ENCODE data around the gene STK33. TPM values are rescaled to one million over a fixed set of nuclear protein-coding genes. Genes with fewer than 3 reads are reported as not detected.

STK33 gene
- total RNA-seq, 2 donors from 2014 or later: 2.9 to 14.6 TPM

GRCh38 chr11:8346157-8346755, 247.8 kb downstream of the STK33 start:
- no peak for TF ChIP-seq POLR2AphosphoS5 (IDR thresholded peaks at IDR 0.05)
- TF ChIP-seq, protein P1, sequence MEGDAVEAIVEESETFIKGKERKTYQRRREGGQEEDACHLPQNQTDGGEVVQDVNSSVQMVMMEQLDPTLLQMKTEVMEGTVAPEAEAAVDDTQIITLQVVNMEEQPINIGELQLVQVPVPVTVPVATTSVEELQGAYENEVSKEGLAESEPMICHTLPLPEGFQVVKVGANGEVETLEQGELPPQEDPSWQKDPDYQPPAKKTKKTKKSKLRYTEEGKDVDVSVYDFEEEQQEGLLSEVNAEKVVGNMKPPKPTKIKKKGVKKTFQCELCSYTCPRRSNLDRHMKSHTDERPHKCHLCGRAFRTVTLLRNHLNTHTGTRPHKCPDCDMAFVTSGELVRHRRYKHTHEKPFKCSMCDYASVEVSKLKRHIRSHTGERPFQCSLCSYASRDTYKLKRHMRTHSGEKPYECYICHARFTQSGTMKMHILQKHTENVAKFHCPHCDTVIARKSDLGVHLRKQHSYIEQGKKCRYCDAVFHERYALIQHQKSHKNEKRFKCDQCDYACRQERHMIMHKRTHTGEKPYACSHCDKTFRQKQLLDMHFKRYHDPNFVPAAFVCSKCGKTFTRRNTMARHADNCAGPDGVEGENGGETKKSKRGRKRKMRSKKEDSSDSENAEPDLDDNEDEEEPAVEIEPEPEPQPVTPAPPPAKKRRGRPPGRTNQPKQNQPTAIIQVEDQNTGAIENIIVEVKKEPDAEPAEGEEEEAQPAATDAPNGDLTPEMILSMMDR (IDR thresholded peaks at IDR 0.05): no peak
- TF ChIP-seq POLR2A (IDR thresholded peaks at IDR 0.05): no peak
- DNase-seq (ENCODE audit: low spot score): no peak
- Histone ChIP-seq H3K27ac (no peak overlapping the region), H3K27me3 (replicated peaks; ENCODE audit: insufficient read depth) (peaks cover 3% of the 10 kb centered on the region), H3K4me3 (no peak overlapping the region), H3K36me3 (no peaks in the 10 kb centered on the region), H3K9me3 (no peaks in the 10 kb centered on the region), H3K4me1 (replicated peaks) (no peaks in the 10 kb centered on the region)
- 90% methylated on average over 16 of the region's 16 CpGs for WGBS
- intact Hi-C loops (cut with DNase I): no loop called here

GRCh38 chr11:8345179-8345578, 248.8 kb downstream of the STK33 start:
- no peaks in the 10 kb centered on the region for H3K9me3 ChIP-seq
- 46% methylated on average over 11 of the region's 11 CpGs for WGBS
- H3K36me3 ChIP-seq: no peaks in the 10 kb centered on the region
- no peak overlapping the region for H3K4me3 ChIP-seq
- intact Hi-C loops (cut with DNase I): no loop called here
- H3K27me3 ChIP-seq (replicated peaks; ENCODE audit: insufficient read depth): peaks cover 3% of the 10 kb centered on the region
- no peaks in the 10 kb centered on the region for H3K4me1 ChIP-seq (replicated peaks)
- DNase-seq (ENCODE audit: low spot score): no peak
- no peak overlapping the region for H3K27ac ChIP-seq
- TF ChIP-seq POLR2AphosphoS5 (IDR thresholded peaks at IDR 0.05): peak; percentile 65
- TF ChIP-seq POLR2A (IDR thresholded peaks at IDR 0.05): no peak

DNA sequence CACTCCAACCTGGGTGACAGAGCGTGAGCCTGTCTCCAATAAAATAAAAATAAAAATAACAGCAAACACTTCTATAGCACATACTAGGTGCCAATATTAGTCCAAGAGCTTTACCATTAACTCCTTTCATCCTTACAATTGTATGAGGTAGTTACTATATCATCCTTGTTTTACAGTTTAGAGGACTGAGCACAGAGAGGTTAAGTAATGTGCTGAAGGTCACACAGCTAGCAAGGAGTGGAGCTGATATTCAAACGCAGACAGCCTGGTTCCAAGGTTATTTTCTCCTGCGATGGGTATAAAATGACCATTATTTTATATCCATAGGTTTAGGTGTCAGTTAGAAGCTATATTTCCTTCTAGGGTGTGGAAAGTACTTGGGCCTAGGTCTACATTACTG, 249.7 kb downstream of the STK33 start:
- peaks cover 3% of the 10 kb centered on the region for H3K27me3 ChIP-seq (replicated peaks; ENCODE audit: insufficient read depth)
- TF ChIP-seq, protein P1 (IDR thresholded peaks at IDR 0.05): no peak
- no peak for TF ChIP-seq POLR2A (IDR thresholded peaks at IDR 0.05)
- no peak for TF ChIP-seq POLR2AphosphoS5 (IDR thresholded peaks at IDR 0.05)
- H3K4me3 ChIP-seq: no peak overlapping the region
- H3K4me1 ChIP-seq (replicated peaks): no peaks in the 10 kb centered on the region
- intact Hi-C loops (cut with DNase I): no loop called here
- no peak overlapping the region for H3K27ac ChIP-seq
- no peak for DNase-seq (ENCODE audit: low spot score)
- WGBS: 76% methylated on average over 3 of the region's 3 CpGs
- no peaks in the 10 kb centered on the region for H3K9me3 ChIP-seq
- no peaks in the 10 kb centered on the region for H3K36me3 ChIP-seq

DNA sequence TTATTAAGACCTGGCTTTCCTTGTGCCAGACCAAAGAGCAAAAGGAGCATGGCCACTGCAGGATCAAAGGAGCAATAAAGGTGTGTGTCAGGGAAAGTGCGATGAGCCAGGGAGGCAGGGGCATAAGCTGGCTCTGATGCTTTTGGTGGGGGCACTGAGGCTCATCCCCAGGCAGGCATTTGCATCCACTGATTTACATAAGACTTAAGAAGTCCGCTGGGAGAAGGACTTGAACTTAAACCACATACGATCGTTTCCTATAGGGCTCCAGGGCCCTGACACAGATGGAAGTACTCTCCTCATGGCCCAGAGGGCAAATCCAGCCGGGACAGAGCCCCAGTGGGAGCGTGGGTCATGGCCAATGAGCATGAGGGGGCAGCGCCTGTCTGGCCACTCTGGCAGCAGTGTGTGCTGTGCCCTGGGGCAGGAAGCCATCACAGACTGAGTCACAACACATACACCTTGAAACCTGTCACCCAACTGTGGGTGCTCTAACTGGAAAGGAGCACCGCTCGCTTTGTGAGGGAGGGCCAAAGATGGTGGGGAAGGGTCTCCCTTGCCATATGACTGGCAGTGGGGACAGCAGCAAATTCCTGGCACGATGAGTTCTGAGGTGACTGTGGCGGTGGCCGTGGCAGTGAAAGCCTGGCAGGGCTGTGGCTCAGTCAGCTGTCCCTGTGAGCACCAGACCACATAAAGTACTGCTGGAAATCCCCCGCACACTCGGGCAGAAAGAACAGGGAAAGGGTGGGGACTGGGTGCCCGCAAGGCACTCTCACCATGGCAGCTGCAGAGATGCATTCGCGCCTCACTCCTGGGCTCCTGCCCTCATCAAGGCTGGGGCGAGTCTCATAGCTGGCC, 251.0 kb downstream of the STK33 start:
- DNase-seq (ENCODE audit: low spot score): no peak
- Histone ChIP-seq H3K4me3 (no peak overlapping the region), H3K27me3 (replicated peaks; ENCODE audit: insufficient read depth) (peaks cover 3% of the 10 kb centered on the region), H3K27ac (no peak overlapping the region), H3K36me3 (no peaks in the 10 kb centered on the region), H3K4me1 (replicated peaks) (no peaks in the 10 kb centered on the region), H3K9me3 (no peaks in the 10 kb centered on the region)
- TF ChIP-seq, protein P1 (IDR thresholded peaks at IDR 0.05): no peak
- WGBS: 62% methylated on average over 18 of the region's 18 CpGs
- intact Hi-C loops (cut with DNase I): no loop called here

- WGBS: 85% methylated on average over 5 of the region's 5 CpGs
- intact Hi-C loops (cut with DNase I): no loop called here
- TF ChIP-seq POLR2A (IDR thresholded peaks at IDR 0.05) (no peak), POLR2AphosphoS5 (IDR thresholded peaks at IDR 0.05) (no peak)
- TF ChIP-seq, protein P1 (IDR thresholded peaks at IDR 0.05): no peak
- H3K36me3 ChIP-seq: no peaks in the 10 kb centered on the region
- no peak overlapping the region for H3K27ac ChIP-seq
- H3K27me3 ChIP-seq (replicated peaks; ENCODE audit: insufficient read depth): peaks cover 3% of the 10 kb centered on the region
- H3K4me3 ChIP-seq: no peak overlapping the region
- H3K9me3 ChIP-seq: no peaks in the 10 kb centered on the region
- H3K4me1 ChIP-seq (replicated peaks): no peaks in the 10 kb centered on the region
- DNase-seq (ENCODE audit: low spot score): no peak
Measured at GRCh38 chr11:8341996-8342395, 252.0 kb downstream of the STK33 start.

Small RNA genes within 50 kb of the gene (small RNA-seq; reads per million reads assigned to genes)
- 0 reads per million in 2 donors for gene RF00601

Other genes starting within 250 kb of the STK33 start
- 10 to 100 TPM in 1 of 2 donors, 1 to 10 TPM in 1; 2.8 to 10.5 TPM for gene TRIM66, start 88.4 kb upstream of the STK33 start, total RNA-seq
- 1,000 to 10,000 TPM in 1 of 2 donors, 100 to 1,000 TPM in 1; 693 to 1,360 TPM for gene RPL27A, start 88.6 kb upstream of the STK33 start, total RNA-seq

Measured in prostate gland (tissue), 2 donors.